NOMO-1 treated with DMSO at 0.1 percent for 48 hours (cell line): Measurements from ENCODE around the gene ATG13.

Experiments used
- DNase-seq: peaks from one replicate; lab custom pipeline; 2025; ENCODE audit not compliant: unreplicated experiment; lab: John Stamatoyannopoulos, UW

The ATG13 gene

GRCh38 chr11:46722566-46723358, 105.4 kb downstream of the ATG13 start:
- no peak for DNase-seq

- no peak for DNase-seq
These were observed 106.0 kb downstream of the ATG13 start for GRCh38 chr11:46723359-46723680.

GRCh38 chr11:46724088-46724487, 106.7 kb downstream of the ATG13 start:
- no peak for DNase-seq
